Gastroesophageal sphincter (tissue), 4 donors: ENCODE measurements around the gene HSPA14. TPM values are rescaled to one million over a fixed set of nuclear protein-coding genes. Genes with fewer than 3 reads are reported as not detected.

Experiments used
- ATAC-seq: fragments of 150-250 bp; one replicate; pipeline ENCODE4 v1.9.1; 2016; ENCODE audit warnings: mild to moderate bottlenecking, moderate library complexity
- H3K27ac ChIP-seq, 4 donors: fragments of 200-600 bp; sonication (generic) in 3 of 4; 1 replicate in 3 of 4; 2 replicates in 1 of 4; pipeline ENCODE4 v1.5.1; 2016 to 2019
- H3K27me3 ChIP-seq: fragments of 200-600 bp; sonication (generic); one replicate; pipeline ENCODE4 v1.5.1; 2019
- H3K36me3 ChIP-seq, 2 donors: fragments of 200-600 bp; sonication (generic); one replicate each; pipeline ENCODE4 v1.5.1; 2019; ENCODE audit warnings: control low read depth in 1 of 2
- H3K4me1 ChIP-seq, 3 donors: fragments of 200-600 bp; sonication (generic); 1 replicate in 2 of 3; 2 replicates in 1 of 3; pipeline ENCODE4 v1.5.1; 2016 to 2019; ENCODE audit warnings: control low read depth in 2 of 3
- H3K4me3 ChIP-seq, 2 donors: fragments of 200-600 bp; sonication (generic); one replicate each; pipeline ENCODE4 v1.5.1; 2019; ENCODE audit warnings: mild to moderate bottlenecking in 1 of 2, moderate library complexity in 1 of 2
- H3K9me3 ChIP-seq, 3 donors: fragments of 200-600 bp; sonication (generic); one replicate each; pipeline ENCODE4 v1.5.1; 2017 to 2019; ENCODE audit warnings: control low read depth in 2 of 3
- EP300 ChIP-seq: sonication (generic); formaldehyde crosslinking; IDR thresholded peaks from one replicate; pipeline ENCODE4 v1.6.1; 2017; ENCODE audit warnings: antibody characterized with exemption, mild to moderate bottlenecking
- POLR2A ChIP-seq, 2 donors: fragments of 450-650 bp; IDR thresholded peaks; one replicate each; pipeline ENCODE4 v1.6.1; 2017; ENCODE audit warnings: antibody characterized with exemption in 2 of 2, mild to moderate bottlenecking in 2 of 2, moderate library complexity in 1 of 2
- POLR2AphosphoS5 ChIP-seq: sonication (generic); formaldehyde crosslinking; IDR thresholded peaks from one replicate; pipeline ENCODE4 v1.6.1; 2017; ENCODE audit warnings: antibody characterized with exemption
- WGBS, 2 donors: methylation state at CpG; one replicate each; pipeline ENCODE4 v1.1.5; 2018; ENCODE audit warnings: low coverage in 1 of 2; 5-methylcytosine and 5-hydroxymethylcytosine counted together
- total RNA-seq, 4 donors: library from RNA; depleted of rRNA; stranded (reverse); fragments of >200 nt; gene quantifications; one replicate each; pipeline ENCODE4 v1.1.0, GENCODE V29; 2016
- TF ChIP-seq, protein P1 (sequence below), 4 experiments: fragments of 200-600 bp in 2 of 4; fragments of 450-650 bp in 2 of 4; sonication (generic) in 1 of 4; IDR thresholded peaks; one replicate each; pipeline ENCODE4 v1.5.1; 2017 to 2019; ENCODE audit warnings: antibody characterized with exemption in 4 of 4, mild to moderate bottlenecking in 2 of 4, moderate library complexity in 2 of 4

HSPA14 gene
- total RNA-seq, 4 donors from 2014 or later: 4.8 to 15.1 (median 9.9) TPM

DNA sequence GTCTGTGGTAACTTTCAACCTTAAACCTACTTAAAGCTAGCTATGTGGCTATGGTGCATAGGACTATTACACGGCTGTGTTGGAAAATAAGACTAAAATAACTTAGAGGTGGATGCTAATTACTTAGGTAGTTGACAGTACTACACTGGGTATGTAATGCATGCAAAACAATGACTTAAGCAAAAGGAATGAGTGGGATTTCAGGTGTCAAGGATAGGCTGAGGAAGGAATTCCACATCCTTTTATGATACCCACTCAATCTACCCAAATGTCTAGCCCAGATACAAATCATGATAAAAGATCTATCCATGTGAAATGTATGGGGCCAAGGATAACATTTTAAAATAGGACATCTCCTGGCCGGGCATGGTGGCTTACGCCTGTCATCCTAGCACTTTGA, 14.1 kb upstream of the HSPA14 start:
- Histone ChIP-seq H3K9me3 (no peaks in the 10 kb centered on the region), H3K36me3 (no peaks in the 10 kb centered on the region), H3K4me3 (no peak overlapping the region), H3K4me1 (no peaks in the 10 kb centered on the region), H3K27ac (no peak overlapping the region), H3K27me3 (no peaks in the 10 kb centered on the region)
- no peak for ATAC-seq
- TF ChIP-seq EP300 (no peak), POLR2A (IDR thresholded peaks at IDR 0.05) (no peak), POLR2AphosphoS5 (no peak)
- TF ChIP-seq, protein P1, sequence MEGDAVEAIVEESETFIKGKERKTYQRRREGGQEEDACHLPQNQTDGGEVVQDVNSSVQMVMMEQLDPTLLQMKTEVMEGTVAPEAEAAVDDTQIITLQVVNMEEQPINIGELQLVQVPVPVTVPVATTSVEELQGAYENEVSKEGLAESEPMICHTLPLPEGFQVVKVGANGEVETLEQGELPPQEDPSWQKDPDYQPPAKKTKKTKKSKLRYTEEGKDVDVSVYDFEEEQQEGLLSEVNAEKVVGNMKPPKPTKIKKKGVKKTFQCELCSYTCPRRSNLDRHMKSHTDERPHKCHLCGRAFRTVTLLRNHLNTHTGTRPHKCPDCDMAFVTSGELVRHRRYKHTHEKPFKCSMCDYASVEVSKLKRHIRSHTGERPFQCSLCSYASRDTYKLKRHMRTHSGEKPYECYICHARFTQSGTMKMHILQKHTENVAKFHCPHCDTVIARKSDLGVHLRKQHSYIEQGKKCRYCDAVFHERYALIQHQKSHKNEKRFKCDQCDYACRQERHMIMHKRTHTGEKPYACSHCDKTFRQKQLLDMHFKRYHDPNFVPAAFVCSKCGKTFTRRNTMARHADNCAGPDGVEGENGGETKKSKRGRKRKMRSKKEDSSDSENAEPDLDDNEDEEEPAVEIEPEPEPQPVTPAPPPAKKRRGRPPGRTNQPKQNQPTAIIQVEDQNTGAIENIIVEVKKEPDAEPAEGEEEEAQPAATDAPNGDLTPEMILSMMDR (IDR thresholded peaks at IDR 0.05): no peak
- WGBS, 2 donors: 73 to 78% methylated on average over 3 of the region's 3 CpGs

DNA sequence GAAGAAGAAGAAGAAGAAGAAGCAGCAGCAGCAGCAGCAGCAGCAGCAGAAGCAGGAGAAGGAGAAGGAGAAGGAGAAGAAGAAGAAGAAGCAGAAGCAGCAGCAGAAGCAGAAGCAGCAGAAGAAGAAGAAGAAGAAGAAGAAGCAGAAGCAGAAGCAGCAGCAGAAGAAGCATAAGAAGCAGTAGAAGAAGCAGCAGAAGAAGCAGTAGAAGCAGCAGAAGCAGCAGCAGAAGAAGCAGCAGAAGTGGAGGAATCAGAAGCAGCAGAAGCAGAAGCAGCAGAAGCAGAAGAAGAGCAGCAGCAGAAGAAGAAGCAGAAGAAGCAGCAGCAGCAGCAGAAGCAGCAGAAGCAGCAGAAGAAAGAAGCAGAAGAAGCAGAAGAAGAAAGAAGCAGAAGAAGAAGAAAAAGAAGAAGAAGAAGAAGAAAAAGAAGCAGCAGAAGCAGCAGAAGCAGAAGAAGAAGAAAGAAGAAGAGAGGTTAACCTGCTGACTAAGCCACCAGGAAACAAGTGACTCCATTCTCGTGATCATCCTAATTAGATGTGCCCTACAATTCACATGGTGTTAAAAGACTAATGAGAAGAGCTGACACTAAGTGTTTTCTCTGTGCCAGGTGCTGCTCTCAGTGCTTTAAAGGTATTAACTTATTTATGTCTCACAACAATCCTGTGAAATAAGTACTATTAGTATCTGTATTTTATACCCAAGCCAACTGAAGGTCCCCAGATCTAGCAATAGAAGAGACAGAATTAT, 11.9 kb upstream of the HSPA14 start:
- Histone ChIP-seq H3K27ac (no peak overlapping the region), H3K27me3 (no peaks in the 10 kb centered on the region), H3K36me3 (no peaks in the 10 kb centered on the region), H3K4me1 (no peaks in the 10 kb centered on the region), H3K9me3 (no peaks in the 10 kb centered on the region), H3K4me3 (no peak overlapping the region)
- no peak for ATAC-seq
- WGBS, 2 donors: 63 to 83% methylated on average over 1 of the region's 1 CpG
- TF ChIP-seq, protein P1 (IDR thresholded peaks at IDR 0.05): no peak
- no peak for TF ChIP-seq POLR2AphosphoS5
- TF ChIP-seq EP300: no peak
- no peak for TF ChIP-seq POLR2A (IDR thresholded peaks at IDR 0.05)

DNA sequence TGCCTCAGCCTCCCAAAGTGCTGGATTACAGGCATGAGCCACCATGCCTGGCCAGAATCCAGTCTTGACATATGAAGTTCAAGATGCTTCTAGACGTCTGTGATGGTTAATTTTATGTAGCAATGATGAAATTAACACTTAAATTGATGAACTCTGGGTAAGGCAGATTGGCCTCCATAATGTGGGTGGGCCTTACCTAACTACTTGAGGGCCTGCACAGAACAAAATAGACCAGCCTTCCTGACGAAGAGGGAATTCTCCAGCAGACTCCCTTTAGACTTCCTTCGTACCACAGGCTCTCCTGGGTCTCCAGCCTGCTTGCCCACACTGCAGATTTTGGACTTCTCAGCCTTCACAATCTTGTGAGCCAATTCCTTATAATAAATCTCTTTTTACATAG, 5.0 kb upstream of the HSPA14 start:
- peaks cover 0 to 13% (median 5%) of the 10 kb centered on the region in 3 donors for H3K4me1 ChIP-seq
- WGBS, 2 donors: 73 to 79% methylated on average over 2 to 3 of the region's 3 CpGs

DNA sequence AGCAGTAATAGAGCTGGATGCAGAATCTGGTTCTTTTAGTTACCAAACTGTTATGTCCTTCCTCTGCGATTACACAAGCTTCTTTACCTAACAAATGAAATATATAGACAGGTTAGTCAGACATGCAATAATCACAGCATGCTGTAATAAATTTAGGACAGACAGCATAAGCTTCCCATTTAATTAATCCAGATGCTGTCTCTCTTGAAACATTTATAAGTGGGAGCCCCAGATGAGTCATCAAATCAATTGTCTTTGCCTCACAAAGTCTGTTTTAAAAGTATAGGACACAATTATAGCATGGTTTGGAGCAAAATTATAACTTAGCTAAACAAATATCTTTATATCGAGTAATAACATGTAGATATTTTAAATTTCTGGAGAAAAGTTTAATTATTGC, 1.9 kb upstream of the HSPA14 start:
- H3K4me1 ChIP-seq: peaks cover 0 to 28% (median 11%) of the 10 kb centered on the region in 3 donors
- no peak overlapping the region for H3K4me3 ChIP-seq
- TF ChIP-seq, protein P1 (IDR thresholded peaks at IDR 0.05): no peak
- TF ChIP-seq POLR2A (IDR thresholded peaks at IDR 0.05): no peak
- TF ChIP-seq EP300: no peak
- TF ChIP-seq POLR2AphosphoS5: no peak
- no peaks in the 10 kb centered on the region for H3K9me3 ChIP-seq
- ATAC-seq: no peak
- H3K27me3 ChIP-seq: no peaks in the 10 kb centered on the region
- 91% methylated on average over 2 of the region's 2 CpGs for whole genome bisulfite sequencing, 2 donors
- H3K36me3 ChIP-seq: peaks cover 0 to 15% of the 10 kb centered on the region in 2 donors
- peak overlapping the region in 2 of 4 donors; percentile 97 to 99 for H3K27ac ChIP-seq

More for the DNA sequence above, 5.0 kb upstream of the HSPA14 start:
- Histone ChIP-seq H3K9me3 (no peaks in the 10 kb centered on the region), H3K27ac (no peak overlapping the region), H3K4me3 (no peak overlapping the region), H3K27me3 (no peaks in the 10 kb centered on the region), H3K36me3 (peaks cover 0 to 3% of the 10 kb centered on the region in 2 donors)
- TF ChIP-seq POLR2A (IDR thresholded peaks at IDR 0.05): no peak
- no peak for TF ChIP-seq POLR2AphosphoS5
- TF ChIP-seq, protein P1 (IDR thresholded peaks at IDR 0.05): no peak
- no peak for TF ChIP-seq EP300
- ATAC-seq: no peak
